Mononuclear cell (primary cell): ENCODE results near the gene FAM120A. TPM values are rescaled to one million over a fixed set of nuclear protein-coding genes. Genes with fewer than 3 reads are reported as not detected.
A peak's percentile ranks its signal among the peaks of the same experiment; 100 is the strongest.

Experiments used
- H3K27me3 ChIP-seq: 2 replicates; pipeline ENCODE4 v1.6.0; 2011; ENCODE audit warnings: low read length, control low read depth; ENCODE audit not compliant: insufficient read depth
- H3K4me1 ChIP-seq: 2 replicates; pipeline ENCODE4 v1.5.1; 2011; ENCODE audit warnings: mild to moderate bottlenecking, low read length, control low read depth; ENCODE audit not compliant: insufficient read depth
- H3K4me3 ChIP-seq: 2 replicates; pipeline ENCODE4 v1.5.1; 2011; ENCODE audit warnings: mild to moderate bottlenecking, low read length, moderate library complexity
- H3K9me3 ChIP-seq: 2 replicates; pipeline ENCODE4 v1.5.1; 2011; ENCODE audit warnings: low read depth, mild to moderate bottlenecking, control low read depth, low read length
- total RNA-seq: library from RNA; depleted of rRNA; stranded (reverse); fragments of >200 nt; gene quantifications from one replicate; pipeline ENCODE4 v1.2.3, GENCODE V29; 2012

FAM120A gene
- total RNA-seq, 1 donor = 90.6 TPM

- Histone ChIP-seq H3K9me3 (no peaks in the 10 kb centered on the region), H3K4me3 (peak overlapping the region; percentile 54), H3K27me3 (no peaks in the 10 kb centered on the region), H3K4me1 (peaks cover 31% of the 10 kb centered on the region)
These were observed 126.6 kb downstream of the FAM120A start for GRCh38 chr9:93577975-93578682.

GRCh38 chr9:93578844-93579243 is 127.4 kb downstream of the FAM120A start:
- no peaks in the 10 kb centered on the region for H3K9me3 ChIP-seq
- no peak overlapping the region for H3K4me3 ChIP-seq
- H3K4me1 ChIP-seq = peaks cover 31% of the 10 kb centered on the region
- no peaks in the 10 kb centered on the region for H3K27me3 ChIP-seq

GRCh38 chr9:93579711-93580516 is 128.4 kb downstream of the FAM120A start:
- no peak overlapping the region for H3K4me3 ChIP-seq
- H3K9me3 ChIP-seq = no peaks in the 10 kb centered on the region
- H3K27me3 ChIP-seq = no peaks in the 10 kb centered on the region
- H3K4me1 ChIP-seq = peaks cover 22% of the 10 kb centered on the region

- H3K4me1 ChIP-seq = peaks cover 13% of the 10 kb centered on the region
- no peaks in the 10 kb centered on the region for H3K9me3 ChIP-seq
- no peak overlapping the region for H3K4me3 ChIP-seq
- H3K27me3 ChIP-seq = no peaks in the 10 kb centered on the region
These were observed 129.3 kb downstream of the FAM120A start for GRCh38 chr9:93580654-93581380.

- Histone ChIP-seq H3K4me1 (peaks cover 13% of the 10 kb centered on the region), H3K9me3 (no peaks in the 10 kb centered on the region), H3K4me3 (no peak overlapping the region), H3K27me3 (no peaks in the 10 kb centered on the region)
These were observed 130.6 kb downstream of the FAM120A start for GRCh38 chr9:93582115-93582514.

GRCh38 chr9:93582550-93582949 is 131.1 kb downstream of the FAM120A start:
- H3K4me3 ChIP-seq = no peak overlapping the region
- no peaks in the 10 kb centered on the region for H3K27me3 ChIP-seq
- H3K9me3 ChIP-seq = no peaks in the 10 kb centered on the region
- peaks cover 10% of the 10 kb centered on the region for H3K4me1 ChIP-seq

- no peaks in the 10 kb centered on the region for H3K27me3 ChIP-seq
- no peaks in the 10 kb centered on the region for H3K9me3 ChIP-seq
- H3K4me3 ChIP-seq = no peak overlapping the region
- no peaks in the 10 kb centered on the region for H3K4me1 ChIP-seq
These were observed 133.8 kb downstream of the FAM120A start for GRCh38 chr9:93585259-93585658.

- no peaks in the 10 kb centered on the region for H3K9me3 ChIP-seq
- no peaks in the 10 kb centered on the region for H3K27me3 ChIP-seq
- H3K4me1 ChIP-seq = no peaks in the 10 kb centered on the region
- no peak overlapping the region for H3K4me3 ChIP-seq
These were observed 134.2 kb downstream of the FAM120A start for GRCh38 chr9:93585695-93586094.

GRCh38 chr9:93586290-93587057 is 135.0 kb downstream of the FAM120A start:
- Histone ChIP-seq H3K27me3 (no peaks in the 10 kb centered on the region), H3K9me3 (no peaks in the 10 kb centered on the region), H3K4me3 (no peak overlapping the region), H3K4me1 (no peaks in the 10 kb centered on the region)

GRCh38 chr9:93587284-93587650 is 135.8 kb downstream of the FAM120A start:
- Histone ChIP-seq H3K9me3 (no peaks in the 10 kb centered on the region), H3K4me3 (no peak overlapping the region), H3K27me3 (no peaks in the 10 kb centered on the region), H3K4me1 (no peaks in the 10 kb centered on the region)

- H3K4me1 ChIP-seq = no peaks in the 10 kb centered on the region
- no peak overlapping the region for H3K4me3 ChIP-seq
- H3K27me3 ChIP-seq = no peaks in the 10 kb centered on the region
- no peaks in the 10 kb centered on the region for H3K9me3 ChIP-seq
These were observed 136.3 kb downstream of the FAM120A start for GRCh38 chr9:93587651-93588347.

GRCh38 chr9:93588641-93589609 is 137.4 kb downstream of the FAM120A start:
- H3K27me3 ChIP-seq = no peaks in the 10 kb centered on the region
- no peaks in the 10 kb centered on the region for H3K4me1 ChIP-seq
- H3K9me3 ChIP-seq = no peaks in the 10 kb centered on the region
- H3K4me3 ChIP-seq = no peak overlapping the region

- no peaks in the 10 kb centered on the region for H3K27me3 ChIP-seq
- H3K4me3 ChIP-seq = no peak overlapping the region
- no peaks in the 10 kb centered on the region for H3K4me1 ChIP-seq
- H3K9me3 ChIP-seq = no peaks in the 10 kb centered on the region
These were observed 138.2 kb downstream of the FAM120A start for GRCh38 chr9:93589688-93590087.
